Measurements from ENCODE around the gene SOHLH1.

DNA sequence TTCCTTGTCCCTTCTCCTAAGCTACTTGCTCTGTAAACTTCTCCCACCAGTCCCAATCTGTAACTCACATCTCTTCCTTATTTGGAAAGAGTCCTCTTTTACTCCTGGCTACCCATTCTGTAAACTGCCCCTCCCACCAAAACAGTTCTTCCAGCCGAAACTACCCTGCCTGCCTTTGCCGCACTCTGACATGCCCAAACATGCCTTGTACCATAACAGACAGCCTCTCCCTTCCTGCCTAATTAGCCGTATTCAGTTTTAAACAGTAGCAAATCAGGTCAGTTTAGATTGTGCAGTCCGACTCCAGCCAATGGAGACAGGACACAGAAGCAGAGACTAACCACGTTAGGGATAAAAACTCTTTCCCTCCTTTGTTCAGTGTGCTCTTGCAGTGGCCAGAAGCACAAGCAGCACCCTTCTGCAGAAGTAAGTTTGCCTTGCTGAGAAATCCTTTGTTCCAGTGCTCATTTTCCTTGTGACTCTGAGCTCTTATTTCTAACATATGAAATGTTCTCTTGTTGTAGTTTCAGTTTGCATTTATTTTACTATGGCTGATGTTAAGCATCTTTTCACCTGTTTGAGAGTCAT lies 54.6 kb downstream of the SOHLH1 start:
- TF ChIP-seq, protein P1, sequence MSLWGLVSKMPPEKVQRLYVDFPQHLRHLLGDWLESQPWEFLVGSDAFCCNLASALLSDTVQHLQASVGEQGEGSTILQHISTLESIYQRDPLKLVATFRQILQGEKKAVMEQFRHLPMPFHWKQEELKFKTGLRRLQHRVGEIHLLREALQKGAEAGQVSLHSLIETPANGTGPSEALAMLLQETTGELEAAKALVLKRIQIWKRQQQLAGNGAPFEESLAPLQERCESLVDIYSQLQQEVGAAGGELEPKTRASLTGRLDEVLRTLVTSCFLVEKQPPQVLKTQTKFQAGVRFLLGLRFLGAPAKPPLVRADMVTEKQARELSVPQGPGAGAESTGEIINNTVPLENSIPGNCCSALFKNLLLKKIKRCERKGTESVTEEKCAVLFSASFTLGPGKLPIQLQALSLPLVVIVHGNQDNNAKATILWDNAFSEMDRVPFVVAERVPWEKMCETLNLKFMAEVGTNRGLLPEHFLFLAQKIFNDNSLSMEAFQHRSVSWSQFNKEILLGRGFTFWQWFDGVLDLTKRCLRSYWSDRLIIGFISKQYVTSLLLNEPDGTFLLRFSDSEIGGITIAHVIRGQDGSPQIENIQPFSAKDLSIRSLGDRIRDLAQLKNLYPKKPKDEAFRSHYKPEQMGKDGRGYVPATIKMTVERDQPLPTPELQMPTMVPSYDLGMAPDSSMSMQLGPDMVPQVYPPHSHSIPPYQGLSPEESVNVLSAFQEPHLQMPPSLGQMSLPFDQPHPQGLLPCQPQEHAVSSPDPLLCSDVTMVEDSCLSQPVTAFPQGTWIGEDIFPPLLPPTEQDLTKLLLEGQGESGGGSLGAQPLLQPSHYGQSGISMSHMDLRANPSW (CRISPR knock-in tag; conservative IDR thresholded peaks at IDR 0.05; ENCODE audit: low read depth): no peak
- TF ChIP-seq, protein P2, sequence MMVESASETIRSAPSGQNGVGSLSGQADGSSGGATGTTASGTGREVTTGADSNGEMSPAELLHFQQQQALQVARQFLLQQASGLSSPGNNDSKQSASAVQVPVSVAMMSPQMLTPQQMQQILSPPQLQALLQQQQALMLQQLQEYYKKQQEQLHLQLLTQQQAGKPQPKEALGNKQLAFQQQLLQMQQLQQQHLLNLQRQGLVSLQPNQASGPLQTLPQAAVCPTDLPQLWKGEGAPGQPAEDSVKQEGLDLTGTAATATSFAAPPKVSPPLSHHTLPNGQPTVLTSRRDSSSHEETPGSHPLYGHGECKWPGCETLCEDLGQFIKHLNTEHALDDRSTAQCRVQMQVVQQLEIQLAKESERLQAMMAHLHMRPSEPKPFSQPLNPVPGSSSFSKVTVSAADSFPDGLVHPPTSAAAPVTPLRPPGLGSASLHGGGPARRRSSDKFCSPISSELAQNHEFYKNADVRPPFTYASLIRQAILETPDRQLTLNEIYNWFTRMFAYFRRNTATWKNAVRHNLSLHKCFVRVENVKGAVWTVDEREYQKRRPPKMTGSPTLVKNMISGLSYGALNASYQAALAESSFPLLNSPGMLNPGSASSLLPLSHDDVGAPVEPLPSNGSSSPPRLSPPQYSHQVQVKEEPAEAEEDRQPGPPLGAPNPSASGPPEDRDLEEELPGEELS (CRISPR knock-in tag; IDR thresholded peaks at IDR 0.05): no peak
- TF ChIP-seq, protein P3, sequence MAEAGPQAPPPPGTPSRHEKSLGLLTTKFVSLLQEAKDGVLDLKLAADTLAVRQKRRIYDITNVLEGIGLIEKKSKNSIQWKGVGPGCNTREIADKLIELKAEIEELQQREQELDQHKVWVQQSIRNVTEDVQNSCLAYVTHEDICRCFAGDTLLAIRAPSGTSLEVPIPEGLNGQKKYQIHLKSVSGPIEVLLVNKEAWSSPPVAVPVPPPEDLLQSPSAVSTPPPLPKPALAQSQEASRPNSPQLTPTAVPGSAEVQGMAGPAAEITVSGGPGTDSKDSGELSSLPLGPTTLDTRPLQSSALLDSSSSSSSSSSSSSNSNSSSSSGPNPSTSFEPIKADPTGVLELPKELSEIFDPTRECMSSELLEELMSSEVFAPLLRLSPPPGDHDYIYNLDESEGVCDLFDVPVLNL (CRISPR knock-in tag; IDR thresholded peaks at IDR 0.05; ENCODE audit: borderline replicate concordance, low read depth): no peak
- TF ChIP-seq, protein P4, sequence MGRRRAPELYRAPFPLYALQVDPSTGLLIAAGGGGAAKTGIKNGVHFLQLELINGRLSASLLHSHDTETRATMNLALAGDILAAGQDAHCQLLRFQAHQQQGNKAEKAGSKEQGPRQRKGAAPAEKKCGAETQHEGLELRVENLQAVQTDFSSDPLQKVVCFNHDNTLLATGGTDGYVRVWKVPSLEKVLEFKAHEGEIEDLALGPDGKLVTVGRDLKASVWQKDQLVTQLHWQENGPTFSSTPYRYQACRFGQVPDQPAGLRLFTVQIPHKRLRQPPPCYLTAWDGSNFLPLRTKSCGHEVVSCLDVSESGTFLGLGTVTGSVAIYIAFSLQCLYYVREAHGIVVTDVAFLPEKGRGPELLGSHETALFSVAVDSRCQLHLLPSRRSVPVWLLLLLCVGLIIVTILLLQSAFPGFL (CRISPR knock-in tag; IDR thresholded peaks at IDR 0.05; ENCODE audit: borderline replicate concordance): no peak

Measured in WTC11 (cell line).